ENCODE data around the gene CTNND2. TPM values are rescaled to one million over a fixed set of nuclear protein-coding genes. Genes with fewer than 3 reads are reported as not detected.

Gene CTNND2
- total RNA-seq, 1 donor from 2014 or later = 13.9 TPM

DNA sequence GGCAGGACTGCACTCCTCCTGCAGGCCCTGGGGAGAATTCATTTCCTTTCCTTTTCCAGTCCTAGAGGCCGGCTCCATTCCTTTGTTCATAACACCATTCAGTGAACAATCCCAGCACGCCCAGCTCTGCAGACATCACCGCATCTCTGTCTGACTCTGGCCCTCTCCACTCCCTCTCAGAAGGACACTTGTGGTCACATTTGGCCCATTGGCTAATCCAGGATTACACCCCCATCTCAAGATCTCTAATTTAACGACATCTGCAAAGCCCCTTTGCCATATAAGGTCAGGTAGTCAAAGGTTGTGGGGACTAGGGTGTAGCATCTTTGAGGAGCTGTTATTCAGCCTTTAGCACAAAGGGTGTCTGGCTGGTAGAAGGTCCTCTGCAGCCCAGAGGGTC, 958.2 kb downstream of the CTNND2 start:
- DNase-seq (ENCODE audit: low spot score) = peak; percentile 19
- no peaks in the 10 kb centered on the region for H3F3A ChIP-seq (ENCODE audit: low read depth)
- Mint-ChIP-seq H3K9me3 (no peaks in the 10 kb centered on the region), H3K36me3 (no peaks in the 10 kb centered on the region), H3K27me3 (ENCODE audit: insufficient read depth, low read depth) (peaks cover 3% of the 10 kb centered on the region), H3K4me3 (no peak overlapping the region), H3K27ac (peak overlapping the region; percentile 79), H3K4me1 (peaks cover 11% of the 10 kb centered on the region)
- H3K4me1 ChIP-seq = peaks cover 10% of the 10 kb centered on the region
- no peaks in the 10 kb centered on the region for H3K79me2 ChIP-seq (ENCODE audit: low read depth)
- H3K4me2 ChIP-seq = no peak overlapping the region
- H3K27ac ChIP-seq = no peak overlapping the region
- no peaks in the 10 kb centered on the region for H3K9me3 ChIP-seq (ENCODE audit: low read depth)
- H3K9ac ChIP-seq = no peak overlapping the region
- no peaks in the 10 kb centered on the region for H4K20me1 ChIP-seq (ENCODE audit: low read depth)
- H3K27me3 ChIP-seq = no peaks in the 10 kb centered on the region
- no peak overlapping the region for H3K4me3 ChIP-seq
- H2AFZ ChIP-seq (replicated peaks) = peak overlapping the region; percentile 82
- no peaks in the 10 kb centered on the region for H3K36me3 ChIP-seq
- TF ChIP-seq, protein P1, sequence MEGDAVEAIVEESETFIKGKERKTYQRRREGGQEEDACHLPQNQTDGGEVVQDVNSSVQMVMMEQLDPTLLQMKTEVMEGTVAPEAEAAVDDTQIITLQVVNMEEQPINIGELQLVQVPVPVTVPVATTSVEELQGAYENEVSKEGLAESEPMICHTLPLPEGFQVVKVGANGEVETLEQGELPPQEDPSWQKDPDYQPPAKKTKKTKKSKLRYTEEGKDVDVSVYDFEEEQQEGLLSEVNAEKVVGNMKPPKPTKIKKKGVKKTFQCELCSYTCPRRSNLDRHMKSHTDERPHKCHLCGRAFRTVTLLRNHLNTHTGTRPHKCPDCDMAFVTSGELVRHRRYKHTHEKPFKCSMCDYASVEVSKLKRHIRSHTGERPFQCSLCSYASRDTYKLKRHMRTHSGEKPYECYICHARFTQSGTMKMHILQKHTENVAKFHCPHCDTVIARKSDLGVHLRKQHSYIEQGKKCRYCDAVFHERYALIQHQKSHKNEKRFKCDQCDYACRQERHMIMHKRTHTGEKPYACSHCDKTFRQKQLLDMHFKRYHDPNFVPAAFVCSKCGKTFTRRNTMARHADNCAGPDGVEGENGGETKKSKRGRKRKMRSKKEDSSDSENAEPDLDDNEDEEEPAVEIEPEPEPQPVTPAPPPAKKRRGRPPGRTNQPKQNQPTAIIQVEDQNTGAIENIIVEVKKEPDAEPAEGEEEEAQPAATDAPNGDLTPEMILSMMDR (IDR thresholded peaks at IDR 0.05) = no peak
- TF ChIP-seq EZH2phosphoT487 (IDR thresholded peaks at IDR 0.05) (no peak), EZH2 (IDR thresholded peaks at IDR 0.05) (no peak)

DNA sequence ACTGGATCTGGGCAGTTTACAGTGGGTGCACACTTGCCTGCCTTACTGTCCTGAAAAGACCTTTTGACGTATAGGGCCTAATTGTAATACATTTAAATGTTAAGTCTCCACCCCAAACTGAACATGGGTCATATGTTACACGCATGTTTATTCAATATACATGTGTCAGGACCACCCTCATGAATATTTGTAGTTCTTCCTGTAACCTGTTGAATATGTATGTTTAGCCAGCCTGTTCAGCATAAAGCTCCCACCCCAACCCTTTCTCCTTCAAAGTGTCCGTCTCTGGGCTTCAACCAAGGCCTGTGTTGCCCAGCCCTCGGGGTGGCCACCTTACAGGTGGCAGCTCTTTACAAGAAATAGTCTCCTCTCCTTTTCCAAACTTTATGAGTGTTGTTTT, 962.3 kb downstream of the CTNND2 start:
- no peak overlapping the region for H3K9ac ChIP-seq
- no peak overlapping the region for H2AFZ ChIP-seq (replicated peaks)
- peaks cover 10% of the 10 kb centered on the region for H3K4me1 ChIP-seq
- H3K36me3 ChIP-seq = no peaks in the 10 kb centered on the region
- H3K27ac ChIP-seq = no peak overlapping the region
- no peak overlapping the region for H3K27ac Mint-ChIP-seq
- peaks cover 11% of the 10 kb centered on the region for H3K4me1 Mint-ChIP-seq
- no peaks in the 10 kb centered on the region for H3K36me3 Mint-ChIP-seq
- H3F3A ChIP-seq (ENCODE audit: low read depth) = no peaks in the 10 kb centered on the region
- TF ChIP-seq, protein P1 (IDR thresholded peaks at IDR 0.05) = no peak
- TF ChIP-seq EZH2phosphoT487 (IDR thresholded peaks at IDR 0.05) (no peak), EZH2 (IDR thresholded peaks at IDR 0.05) (no peak)
- H3K4me3 Mint-ChIP-seq = no peak overlapping the region
- no peaks in the 10 kb centered on the region for H3K27me3 Mint-ChIP-seq (ENCODE audit: insufficient read depth, low read depth)
- H3K9me3 ChIP-seq (ENCODE audit: low read depth) = no peaks in the 10 kb centered on the region
- no peaks in the 10 kb centered on the region for H3K79me2 ChIP-seq (ENCODE audit: low read depth)
- no peak for DNase-seq (ENCODE audit: low spot score)
- no peaks in the 10 kb centered on the region for H3K9me3 Mint-ChIP-seq
- no peak overlapping the region for H3K4me2 ChIP-seq
- H3K27me3 ChIP-seq = no peaks in the 10 kb centered on the region
- no peak overlapping the region for H3K4me3 ChIP-seq
- no peaks in the 10 kb centered on the region for H4K20me1 ChIP-seq (ENCODE audit: low read depth)

DNA sequence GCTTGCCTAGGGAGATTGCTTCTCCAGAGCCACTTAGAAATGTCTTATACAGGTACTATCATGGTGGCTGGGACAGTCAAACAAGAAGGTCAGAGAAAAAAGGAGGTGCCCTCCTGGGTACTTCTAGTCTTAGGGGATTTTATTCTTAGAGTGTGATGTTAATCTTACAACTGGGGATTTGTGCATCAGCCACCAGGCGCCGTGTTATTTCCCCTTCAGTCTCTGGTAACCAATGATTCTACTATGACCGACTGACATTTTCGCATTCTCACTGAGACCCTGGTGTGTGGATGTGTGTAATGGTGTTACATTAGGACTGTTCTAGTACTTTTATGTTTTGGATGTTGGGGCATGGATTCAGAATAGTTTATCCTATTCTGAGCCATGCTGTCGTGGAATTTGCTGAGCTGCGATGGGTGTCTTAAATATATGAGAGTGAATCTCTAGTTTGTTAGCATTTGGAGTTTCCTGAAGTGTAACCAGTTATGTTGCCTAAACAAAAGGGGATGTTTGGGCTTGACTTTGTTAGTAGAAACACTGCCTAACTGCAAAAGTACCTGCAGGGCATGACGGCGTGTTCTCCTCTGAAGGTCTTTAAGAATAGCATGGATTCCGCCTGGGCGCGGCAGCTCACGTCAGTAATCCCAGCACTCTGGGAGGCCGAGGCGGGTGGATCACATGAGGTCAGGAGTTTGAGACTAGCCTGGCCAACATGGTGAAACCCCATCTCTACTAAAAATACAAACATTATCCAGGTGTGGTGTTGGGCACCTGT, 968.0 kb downstream of the CTNND2 start:
- Histone ChIP-seq H3K9me3 (ENCODE audit: low read depth) (no peaks in the 10 kb centered on the region), H3K4me2 (no peak overlapping the region), H4K20me1 (ENCODE audit: low read depth) (no peaks in the 10 kb centered on the region), H2AFZ (replicated peaks) (no peak overlapping the region), H3K9ac (no peak overlapping the region), H3F3A (ENCODE audit: low read depth) (no peaks in the 10 kb centered on the region), H3K27me3 (no peaks in the 10 kb centered on the region), H3K4me1 (peaks cover 14% of the 10 kb centered on the region), H3K4me3 (no peak overlapping the region), H3K79me2 (ENCODE audit: low read depth) (no peaks in the 10 kb centered on the region), H3K36me3 (no peaks in the 10 kb centered on the region), H3K27ac (no peak overlapping the region)
- no peaks in the 10 kb centered on the region for H3K9me3 Mint-ChIP-seq
- H3K27ac Mint-ChIP-seq = no peak overlapping the region
- TF ChIP-seq EZH2phosphoT487 (IDR thresholded peaks at IDR 0.05) (no peak), EZH2 (IDR thresholded peaks at IDR 0.05) (no peak)
- TF ChIP-seq, protein P1 (IDR thresholded peaks at IDR 0.05) = no peak
- H3K4me1 Mint-ChIP-seq = peaks cover 3% of the 10 kb centered on the region
- peaks cover 3% of the 10 kb centered on the region for H3K27me3 Mint-ChIP-seq (ENCODE audit: insufficient read depth, low read depth)
- no peak for DNase-seq (ENCODE audit: low spot score)
- H3K4me3 Mint-ChIP-seq = no peak overlapping the region
- no peaks in the 10 kb centered on the region for H3K36me3 Mint-ChIP-seq
